ENCODE results near the gene PLXDC1. TPM values are rescaled to one million over a fixed set of nuclear protein-coding genes. Genes with fewer than 3 reads are reported as not detected.

Gene PLXDC1
- total and polyA plus RNA-seq, 11 donors, result 4.8 to 17.4 (median 13.3) TPM

DNA sequence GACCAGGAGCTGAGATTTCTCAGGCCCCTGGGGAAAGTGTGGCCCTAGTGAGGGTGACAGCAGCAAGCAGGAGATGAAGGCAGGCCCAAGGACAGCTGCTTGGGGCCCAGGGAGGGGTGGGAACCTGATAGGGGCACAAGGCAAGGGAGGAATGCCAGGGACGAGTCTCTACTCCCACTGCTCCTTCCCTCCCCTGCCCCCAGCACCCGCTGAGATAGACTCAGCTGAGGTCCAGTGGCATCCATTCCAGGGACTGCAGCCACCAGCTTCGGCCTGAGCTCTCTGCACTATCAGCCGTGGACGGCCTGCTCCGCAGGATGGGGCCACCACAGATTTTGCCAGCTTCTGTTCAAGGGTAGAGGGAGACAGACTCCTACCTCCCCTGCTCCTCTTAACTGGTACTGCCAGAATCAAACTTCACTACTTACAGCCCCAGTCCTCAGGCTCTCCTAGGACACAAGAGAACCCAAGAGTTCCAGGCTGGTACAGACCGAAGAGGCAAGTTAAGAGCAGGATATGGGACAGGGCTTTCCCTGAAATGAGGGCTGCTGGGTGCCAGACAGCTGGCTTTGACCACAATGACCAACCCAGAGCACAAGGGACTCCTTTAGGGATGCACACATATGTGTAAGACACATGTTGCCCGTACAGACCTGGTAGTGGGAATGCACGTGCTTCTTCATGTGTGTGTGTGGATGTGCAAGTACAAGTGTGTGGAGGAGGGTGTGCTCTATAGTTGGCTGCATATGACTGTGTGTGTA lies 40.5 kb upstream of the PLXDC1 start:
- 90 to 92% (median 90%) methylated on average over 7 to 9 of the region's 9 CpGs for WGBS, 4 donors
- intact Hi-C loops (cut with DNase I), result loop anchor here in 1 of 10 donors (5.0 kb wide), 1 partner anchor 40 kb away; no protein-coding TSS in a partner anchor
- H3K9me3 ChIP-seq, result no peaks in the 10 kb centered on the region
- no peak overlapping the region for H3K27ac ChIP-seq
- ATAC-seq, result no peak
- H3K36me3 ChIP-seq, result peaks cover 0 to 62% (median 31%) of the 10 kb centered on the region in 9 donors
- no peak overlapping the region for H3K4me3 ChIP-seq
- TF ChIP-seq POLR2A (IDR thresholded peaks at IDR 0.05) (no peak), CTCF (IDR thresholded peaks at IDR 0.05) (no peak)
- H3K4me1 ChIP-seq, result peaks cover 0 to 31% (median 16%) of the 10 kb centered on the region in 12 donors
- DNase-seq, result no peak
- H3K27me3 ChIP-seq, result no peaks in the 10 kb centered on the region

DNA sequence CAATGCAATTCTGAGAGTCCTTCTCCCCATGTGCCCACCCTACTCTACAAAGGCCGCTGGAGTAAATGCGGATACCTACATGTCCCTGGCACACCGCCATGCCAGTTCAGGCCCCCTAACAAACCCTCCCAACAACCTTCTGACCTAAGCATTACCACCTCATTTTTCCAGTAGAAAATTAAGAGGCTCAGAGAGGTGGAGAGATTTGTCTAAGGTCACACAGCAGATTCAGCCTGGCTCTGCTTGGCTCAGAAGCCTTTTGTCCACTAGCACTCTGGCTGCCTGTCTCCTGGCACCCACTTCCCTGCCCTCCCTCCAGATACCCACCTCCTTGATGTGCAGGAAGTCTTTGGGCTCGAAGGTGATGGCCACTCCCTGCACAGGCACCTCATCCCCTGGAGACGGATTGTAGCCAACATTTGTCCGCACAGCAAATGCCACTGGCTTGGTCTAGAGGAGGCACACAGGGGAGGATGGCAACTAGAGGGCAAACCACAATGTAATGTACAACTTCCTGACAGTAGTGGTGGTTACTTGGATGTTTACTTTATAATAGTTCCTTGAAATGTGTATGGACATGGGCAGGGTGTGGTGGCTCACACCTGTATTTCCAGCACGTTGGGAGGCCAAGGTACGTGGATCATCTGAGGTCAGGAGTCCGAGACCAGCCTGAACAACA lies 35.9 kb upstream of the PLXDC1 start:
- ATAC-seq, result no peak
- Histone ChIP-seq H3K27me3 (no peaks in the 10 kb centered on the region), H3K9me3 (no peaks in the 10 kb centered on the region), H3K36me3 (peaks cover 0 to 95% (median 54%) of the 10 kb centered on the region in 9 donors), H3K4me1 (no peaks in the 10 kb centered on the region), H3K4me3 (no peak overlapping the region), H3K27ac (no peak overlapping the region)
- intact Hi-C loops (cut with DNase I), result loop anchor here in 1 of 10 donors (10.0 kb wide), 1 partner anchor 48 kb away; no protein-coding TSS in a partner anchor
- 92 to 97% (median 95%) methylated on average over 9 of the region's 9 CpGs for WGBS, 4 donors
- TF ChIP-seq CTCF (IDR thresholded peaks at IDR 0.05) (no peak), POLR2A (IDR thresholded peaks at IDR 0.05) (no peak)
- DNase-seq, result no peak

GRCh38 chr17:39186481-39187002 lies 35.1 kb upstream of the PLXDC1 start:
- Histone ChIP-seq H3K4me1 (no peaks in the 10 kb centered on the region), H3K4me3 (no peak overlapping the region), H3K9me3 (no peaks in the 10 kb centered on the region), H3K27ac (no peak overlapping the region), H3K27me3 (no peaks in the 10 kb centered on the region), H3K36me3 (peaks cover 0 to 95% (median 52%) of the 10 kb centered on the region in 9 donors)
- intact Hi-C loops (cut with DNase I), result loop anchor here in 1 of 10 donors (10.0 kb wide), 1 partner anchor 48 kb away; no protein-coding TSS in a partner anchor
- no peak for ATAC-seq
- DNase-seq, result no peak
- TF ChIP-seq CTCF (IDR thresholded peaks at IDR 0.05) (no peak), POLR2A (IDR thresholded peaks at IDR 0.05) (no peak)
- WGBS, 4 donors, result 88 to 95% (median 92%) methylated on average over 13 to 15 of the region's 15 CpGs

DNA sequence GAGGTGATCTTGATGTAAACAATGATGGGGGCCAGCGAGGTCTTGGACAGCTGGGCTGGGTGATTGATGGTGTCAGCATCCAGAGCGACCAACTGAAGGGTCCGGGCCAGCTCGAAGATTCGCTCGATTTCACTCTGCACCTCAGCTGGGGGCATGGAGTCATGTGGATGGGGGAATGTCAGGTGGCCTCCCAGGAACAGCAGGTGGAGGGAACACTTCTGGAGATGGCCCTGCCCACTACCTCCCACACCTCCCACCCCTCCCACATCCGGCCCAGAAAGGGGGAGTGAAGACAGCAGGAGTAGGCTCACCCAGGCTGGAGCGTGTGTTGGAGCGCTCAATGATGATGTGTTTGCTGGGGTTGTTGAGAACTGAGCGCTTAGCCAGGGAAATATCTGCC lies 32.3 kb upstream of the PLXDC1 start:
- WGBS, 4 donors, result 85 to 100% (median 93%) methylated on average over 8 to 10 of the region's 10 CpGs
- ATAC-seq, result no peak
- Histone ChIP-seq H3K4me1 (no peaks in the 10 kb centered on the region), H3K4me3 (no peak overlapping the region), H3K36me3 (peaks cover 0 to 84% (median 41%) of the 10 kb centered on the region in 9 donors), H3K27ac (no peak overlapping the region), H3K9me3 (no peaks in the 10 kb centered on the region), H3K27me3 (no peaks in the 10 kb centered on the region)
- TF ChIP-seq POLR2A (IDR thresholded peaks at IDR 0.05), result no peak
- no peak for TF ChIP-seq CTCF (IDR thresholded peaks at IDR 0.05)
- intact Hi-C loops (cut with DNase I), result loop anchor here in 1 of 10 donors (10.0 kb wide), 1 partner anchor 51 kb away; no protein-coding TSS in a partner anchor
- no peak for DNase-seq
